Caki2 (cell line): ENCODE data around the gene RTP3. TPM values are rescaled to one million over a fixed set of nuclear protein-coding genes. Genes with fewer than 3 reads are reported as not detected.
"Not testable (repeated sequence)": the region's sequence is repeated elsewhere in the genome, so short reads cannot be mapped to it uniquely, and the experiment has no call there.

ENCODE experiments used
- DNase-seq: peaks from one replicate; pipeline ENCODE4 v3.0.0-alpha.2; 2015; ENCODE audit warnings: low read depth
- in situ Hi-C: cut with HindIII; loops from 2 replicates; pipeline ENCODE4 v1.10.0; 2016; ENCODE audit warnings: low sequenced_read_pairs, low pct_unique_long_range_greater_than_20kb, mixed read lengths
- total RNA-seq: library from RNA; depleted of rRNA; stranded (reverse); fragments of >200 nt; shearing (Covaris generic); gene quantifications from 2 replicates; pipeline ENCODE4 v1.2.3, GENCODE V29; 2014; ENCODE audit warnings: low replicate concordance

RTP3 gene
- total RNA-seq, 1 experiment from 2014 or later = not detected

DNA sequence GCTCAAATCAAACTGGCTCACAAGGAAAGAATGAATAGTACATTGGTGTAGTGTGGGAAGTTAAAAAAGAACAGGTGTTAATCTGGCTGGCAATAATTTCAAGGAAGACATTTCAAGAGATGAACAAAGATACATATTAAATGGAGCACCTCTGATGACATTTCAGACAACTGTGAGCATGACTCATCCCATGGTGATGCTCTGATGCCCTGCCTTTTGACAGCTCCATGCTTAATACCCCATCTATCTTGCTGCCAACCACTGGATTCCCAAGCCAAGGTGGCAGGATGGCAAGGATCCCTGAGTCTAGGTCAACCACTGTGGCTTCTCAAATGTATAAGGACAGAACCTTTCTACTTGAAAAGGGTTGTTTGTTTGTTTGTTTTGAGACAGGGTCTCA is 39.0 kb downstream of the RTP3 start:
- in situ Hi-C loops = no loop called here
- DNase-seq = no peak

DNA sequence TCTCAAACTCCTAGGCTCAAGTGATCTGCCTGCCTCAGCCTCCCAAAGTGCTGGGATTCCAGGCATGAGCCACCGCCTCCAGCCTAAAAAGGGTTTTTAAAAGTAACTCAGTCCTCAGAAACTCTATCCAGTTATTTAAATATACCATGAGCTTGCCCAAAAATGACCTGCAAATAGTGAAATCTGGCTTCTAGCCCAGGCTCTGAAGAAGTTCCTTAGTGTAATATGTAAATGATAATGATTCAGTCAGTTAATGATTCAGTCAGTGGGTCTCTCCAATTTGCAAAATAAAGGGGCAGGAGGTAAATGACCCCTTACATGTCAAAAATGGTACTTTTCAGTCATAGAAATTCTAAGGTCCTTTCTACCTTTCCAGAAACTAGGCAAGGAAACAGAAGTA is 39.5 kb downstream of the RTP3 start:
- in situ Hi-C loops = no loop called here
- no peak for DNase-seq

DNA sequence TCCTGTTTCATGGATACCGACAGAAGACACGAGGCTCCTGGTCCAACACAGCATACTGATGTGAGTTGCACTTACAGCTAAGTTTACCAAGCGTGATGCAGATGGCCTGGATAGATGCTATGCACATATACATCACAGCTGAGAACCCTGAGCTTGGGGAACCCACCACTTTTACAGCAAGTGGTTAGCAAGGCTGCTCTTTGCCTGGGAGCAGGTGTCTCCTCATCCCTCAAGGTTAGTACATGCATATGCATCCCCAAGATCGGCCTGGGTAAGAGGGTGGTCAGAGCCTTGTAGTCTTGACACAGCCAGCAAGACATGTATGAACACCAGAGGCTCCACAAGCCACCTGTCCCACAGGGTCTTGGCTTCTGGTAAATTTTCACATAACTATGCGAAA is 40.0 kb downstream of the RTP3 start:
- in situ Hi-C loops = no loop called here
- DNase-seq = no peak

DNA sequence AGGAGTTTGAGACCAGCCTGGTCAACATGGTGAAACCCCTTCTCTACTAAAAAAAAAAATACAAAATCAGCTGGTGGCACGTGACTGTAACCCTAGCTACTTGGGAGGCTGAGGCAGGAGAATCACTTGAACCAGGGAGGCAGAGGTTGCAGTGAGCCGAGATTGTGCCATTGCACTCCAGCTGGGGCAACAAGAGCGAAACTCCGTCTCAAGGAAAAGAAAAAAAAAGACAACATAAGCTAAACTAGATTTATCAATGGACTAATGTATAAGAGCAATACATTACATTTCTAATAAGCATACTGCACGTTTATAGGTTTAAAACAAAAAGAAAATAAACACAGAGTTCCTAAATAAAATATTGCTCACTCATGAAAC is 40.6 kb downstream of the RTP3 start:
- in situ Hi-C loops, DNase-seq: not testable (repeated sequence)

DNA sequence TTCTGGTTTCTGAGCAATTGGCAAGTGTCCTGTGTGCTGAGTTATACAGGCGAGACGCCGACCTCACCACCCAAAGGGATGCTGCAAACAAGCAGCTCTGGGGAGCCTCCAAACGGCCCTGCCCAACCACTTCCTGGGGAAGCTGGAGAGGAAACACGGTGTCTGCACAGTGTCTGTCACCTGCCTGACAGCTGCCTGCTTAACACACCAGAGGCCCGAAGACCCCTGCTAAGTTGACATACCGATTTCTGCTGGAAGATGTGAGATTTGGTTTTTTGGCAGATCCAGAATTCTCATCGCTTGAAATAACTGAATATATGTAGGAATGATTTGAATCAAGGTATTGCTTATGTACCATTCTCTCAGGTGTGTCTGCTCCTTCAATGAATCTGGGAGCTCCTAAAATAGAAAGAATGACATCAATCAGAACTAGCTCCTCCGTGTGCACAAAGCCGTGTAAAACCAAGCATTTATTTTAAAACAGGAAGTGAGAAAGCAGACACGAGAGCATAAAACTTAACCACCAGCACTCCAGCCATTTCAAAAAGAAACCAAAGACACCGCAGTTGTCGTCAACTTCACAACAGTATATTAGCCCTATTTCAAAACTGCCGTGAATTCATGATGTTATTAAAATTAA is 41.1 kb downstream of the RTP3 start:
- DNase-seq = no peak
- in situ Hi-C loops = no loop called here

DNA sequence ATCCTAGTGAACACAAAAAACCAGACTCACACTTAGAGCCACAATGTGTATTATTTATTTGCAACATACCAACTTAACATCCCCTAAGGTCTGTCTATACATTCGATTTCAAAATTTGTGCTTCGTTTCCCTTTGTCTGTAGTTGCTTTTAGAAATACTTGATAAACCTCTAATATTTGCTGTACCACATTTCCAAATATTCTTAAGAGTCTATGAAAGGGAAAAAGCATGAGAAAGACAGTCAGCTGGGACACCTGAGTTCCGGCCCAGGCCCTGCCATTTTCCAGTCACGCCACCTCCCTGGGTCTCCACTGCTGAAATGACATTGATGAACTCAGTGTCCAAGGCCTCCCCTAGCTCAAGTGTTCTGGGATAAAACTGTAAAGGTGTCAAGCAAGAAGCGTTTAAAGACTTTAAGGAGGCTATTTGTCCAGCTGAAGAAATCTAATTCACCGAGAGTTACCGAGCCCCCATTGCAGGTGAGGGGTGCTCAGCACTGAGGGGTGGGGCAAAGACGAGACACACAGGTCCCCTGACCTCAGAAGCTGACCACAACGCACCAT is 41.7 kb downstream of the RTP3 start:
- DNase-seq = no peak
- in situ Hi-C loops = no loop called here

DNA sequence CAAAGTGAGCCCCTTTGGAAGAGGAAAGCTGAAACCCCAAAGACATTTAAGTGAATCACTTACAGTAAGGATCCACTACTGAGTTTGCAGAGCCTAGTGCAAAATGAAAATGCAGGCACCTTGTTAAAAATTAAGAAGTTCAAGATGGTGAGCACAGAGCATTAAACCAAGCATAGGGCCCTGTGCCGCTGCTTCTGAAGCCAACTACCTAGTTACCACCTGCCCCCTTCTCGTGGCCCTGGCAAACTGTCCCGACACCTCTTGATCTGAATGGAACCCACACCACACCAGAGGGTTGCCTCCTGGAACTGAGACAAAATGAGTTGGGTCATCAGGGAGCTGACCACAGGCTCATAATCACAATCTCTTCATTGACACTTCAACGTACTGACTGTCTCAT is 42.8 kb downstream of the RTP3 start:
- in situ Hi-C loops = no loop called here
- no peak for DNase-seq

DNA sequence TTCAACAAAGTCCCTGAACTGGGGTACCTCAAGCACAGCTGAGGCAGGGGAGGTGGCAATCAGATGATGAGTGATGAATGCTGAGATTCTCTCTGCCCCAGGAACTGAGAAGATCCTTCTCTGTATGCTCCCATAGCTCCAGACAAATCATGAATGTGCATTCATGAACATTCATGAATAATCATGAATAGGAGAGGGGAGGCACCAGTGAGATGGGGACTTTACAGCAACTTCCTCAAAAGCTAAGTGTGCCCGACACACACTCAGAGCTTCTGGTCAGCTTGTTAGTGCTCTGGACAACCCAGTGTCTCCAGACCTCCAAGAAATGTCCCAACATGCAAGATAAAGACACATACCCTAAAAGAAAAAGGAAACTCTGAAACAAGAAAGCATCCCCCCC is 44.1 kb downstream of the RTP3 start:
- DNase-seq = no peak
- in situ Hi-C loops = no loop called here

DNA sequence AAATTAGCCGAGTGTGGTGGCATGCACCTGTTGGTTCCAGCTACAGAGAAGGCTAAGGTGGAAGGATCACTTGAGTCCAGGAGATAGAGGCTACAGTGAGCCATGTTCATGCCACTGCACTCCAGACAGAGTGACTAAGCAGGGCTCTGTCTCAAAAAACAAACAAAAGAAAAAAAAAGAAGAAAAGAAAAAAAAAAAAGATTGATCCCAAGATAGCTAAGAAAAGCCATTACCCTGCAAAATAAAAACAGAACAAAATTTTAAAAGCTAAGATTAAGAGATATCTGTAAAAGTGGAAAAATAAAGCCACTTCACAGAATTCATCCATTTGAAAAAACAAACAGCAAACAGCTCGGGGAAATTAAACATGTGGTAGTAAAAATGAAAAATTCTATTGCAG is 44.6 kb downstream of the RTP3 start:
- in situ Hi-C loops = no loop called here
- DNase-seq = no peak

DNA sequence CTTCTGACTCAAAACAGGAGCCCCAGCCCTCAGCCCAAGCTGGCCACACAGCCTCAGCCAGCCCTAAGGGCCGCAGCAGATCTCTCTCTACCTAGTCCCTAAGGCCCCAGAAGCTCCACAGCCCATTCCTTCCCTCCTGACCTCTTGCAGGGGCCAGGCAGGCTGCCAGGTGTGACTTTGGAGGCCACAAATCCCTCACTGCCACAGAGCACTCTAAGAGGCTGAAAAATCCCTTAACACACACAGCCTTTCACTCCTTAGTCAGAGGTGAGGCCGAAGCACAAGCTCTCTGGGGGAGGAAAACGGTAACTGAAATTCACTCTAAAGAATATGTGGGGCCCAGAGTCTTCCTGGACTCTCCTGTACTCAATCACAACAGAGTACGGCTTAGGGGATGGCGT is 45.0 kb downstream of the RTP3 start:
- DNase-seq = no peak
- in situ Hi-C loops = no loop called here

DNA sequence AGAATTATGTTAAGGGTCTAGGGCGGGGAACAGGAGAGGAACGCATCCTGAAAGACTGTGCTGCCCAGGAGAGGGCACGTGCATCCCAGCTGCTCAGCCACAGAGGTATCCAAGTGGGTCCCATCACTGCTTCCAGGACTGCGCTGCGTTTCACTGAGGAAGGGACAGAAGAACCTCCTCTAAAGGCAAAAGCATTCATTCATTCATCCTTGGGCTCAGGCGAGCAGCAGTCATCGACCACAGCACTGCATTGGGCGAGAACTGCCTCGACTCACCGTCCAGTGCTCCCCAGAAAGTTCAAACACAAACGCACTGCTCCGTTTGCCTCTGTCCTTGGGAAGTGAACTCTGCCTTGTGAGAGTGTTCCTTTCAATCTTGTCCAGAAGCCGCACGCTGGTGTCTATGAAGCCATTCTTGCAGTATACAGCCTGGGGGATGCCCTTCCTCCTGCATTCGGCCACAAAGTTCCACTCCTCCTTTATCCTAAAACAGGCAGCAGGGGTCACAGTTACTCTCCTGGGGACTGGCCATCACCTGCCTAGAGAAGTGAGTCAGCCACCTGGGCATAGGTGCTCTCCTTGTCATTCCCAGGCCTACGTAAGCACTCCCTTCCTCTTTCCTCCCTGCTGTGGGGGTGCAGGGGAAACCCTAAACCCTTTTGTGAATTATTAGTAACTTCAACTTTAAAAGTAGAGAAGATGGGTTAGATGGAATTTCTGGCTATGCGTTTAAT is 47.2 kb downstream of the RTP3 start:
- in situ Hi-C loops = no loop called here
- DNase-seq = no peak

DNA sequence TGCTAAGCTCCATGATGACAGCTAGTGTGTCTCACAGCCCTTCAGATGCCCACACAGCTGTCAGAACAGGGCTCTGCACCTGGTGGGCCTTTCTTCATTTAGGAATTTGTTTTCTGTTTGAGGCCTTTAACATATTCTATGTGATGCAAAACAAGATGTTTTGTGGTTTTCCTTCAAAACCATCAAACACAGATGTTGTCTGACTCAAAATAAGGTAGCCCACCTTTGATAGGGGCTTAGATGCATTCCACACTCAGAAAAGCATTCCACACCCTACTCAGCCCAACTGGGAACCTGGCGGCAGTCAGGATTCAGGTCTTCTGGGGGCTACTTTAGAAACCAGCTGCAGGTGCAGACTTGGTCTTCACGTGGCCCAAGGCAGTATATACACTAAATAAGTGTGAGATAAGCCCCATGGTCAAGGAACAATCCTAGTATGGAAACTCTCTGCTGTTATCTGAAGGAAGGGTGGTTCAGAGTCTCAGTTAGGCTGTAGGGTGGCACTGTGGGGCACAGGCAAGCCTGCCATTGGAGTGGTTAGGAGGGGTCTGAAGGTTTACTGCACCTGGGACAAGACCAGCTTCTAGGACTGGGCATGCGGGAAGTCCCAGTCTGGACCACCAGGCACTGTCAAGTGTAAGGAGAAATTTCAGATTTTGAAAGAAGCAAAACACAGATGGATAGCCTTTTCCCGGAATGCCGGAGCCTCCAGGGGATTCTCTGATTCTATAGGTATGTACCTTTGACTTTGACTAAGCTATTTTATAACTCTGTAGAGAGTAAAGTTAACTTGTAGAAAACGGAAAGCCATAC is 48.2 kb downstream of the RTP3 start:
- DNase-seq = no peak
- in situ Hi-C loops = no loop called here

DNA sequence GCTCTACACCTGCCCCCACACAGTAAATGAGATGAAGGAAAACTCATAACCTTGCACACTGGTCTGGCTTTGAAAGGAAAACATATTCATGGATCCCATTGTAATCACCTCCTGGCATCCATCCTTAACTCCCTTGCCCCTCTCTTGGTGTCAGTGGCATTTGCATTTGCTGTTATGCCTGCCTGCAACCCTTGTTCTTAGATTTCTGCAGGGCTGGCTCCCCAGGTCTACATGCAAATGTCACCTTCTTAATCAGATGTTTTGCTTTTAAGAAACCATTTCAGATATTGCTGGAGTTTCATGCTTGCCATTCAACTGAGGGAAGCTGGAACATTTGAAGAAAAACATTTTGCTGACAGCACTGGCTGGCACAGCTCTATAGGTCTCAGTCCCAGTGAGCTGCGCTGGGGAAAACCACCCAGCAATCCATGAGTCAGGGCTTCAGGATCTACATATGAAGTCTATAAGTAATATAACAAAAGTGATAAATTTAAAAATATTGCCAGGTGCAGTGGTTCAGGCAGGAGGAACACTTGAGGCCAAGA is 49.2 kb downstream of the RTP3 start:
- in situ Hi-C loops = no loop called here

DNA sequence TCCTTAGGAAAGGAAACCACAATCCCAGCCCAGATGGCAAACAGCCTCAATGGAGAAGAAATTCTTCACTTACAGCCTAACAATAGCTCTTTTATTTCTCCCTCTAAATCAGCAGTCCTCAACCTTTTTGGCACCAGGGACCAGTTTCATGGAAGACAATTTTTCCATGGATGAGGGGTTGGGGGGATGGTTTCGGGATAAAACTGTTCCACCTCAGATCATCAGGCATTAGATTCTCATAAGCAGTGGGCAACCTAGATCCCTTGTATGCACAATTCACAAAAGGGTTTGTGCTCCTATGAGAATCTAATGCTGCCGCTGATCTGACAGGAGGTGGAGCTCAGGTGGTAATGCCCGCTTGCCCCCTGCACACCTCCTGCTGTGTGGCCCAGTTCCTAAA is 50.8 kb downstream of the RTP3 start:
- in situ Hi-C loops, DNase-seq: not testable (repeated sequence)

More for the DNA sequence above, 49.2 kb downstream of the RTP3 start:
- DNase-seq = no peak

DNA sequence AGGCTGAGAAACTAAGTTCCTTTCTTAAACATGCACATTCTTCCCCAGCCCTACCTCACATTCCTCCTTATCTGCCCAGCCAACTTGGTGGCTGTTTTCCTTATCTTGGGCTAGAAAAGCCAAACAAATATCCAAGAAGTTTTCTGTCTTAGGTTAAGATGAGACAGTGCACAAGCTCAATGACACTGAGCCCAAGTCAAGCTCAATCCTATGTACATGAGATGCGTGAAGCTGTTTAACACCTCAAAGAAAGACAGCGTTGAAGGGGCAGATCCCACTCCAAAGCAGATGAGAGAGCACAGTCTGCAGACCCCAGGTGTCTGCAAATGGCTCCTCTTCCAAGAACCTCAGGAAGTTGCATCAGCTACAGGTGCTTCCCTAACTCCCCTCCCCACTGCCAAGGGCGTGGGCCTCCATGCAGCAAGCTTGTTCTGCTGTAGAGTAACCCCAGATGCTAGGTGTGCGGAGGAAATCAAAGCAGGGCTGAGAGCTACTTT is 51.7 kb downstream of the RTP3 start:
- DNase-seq = no peak

DNA sequence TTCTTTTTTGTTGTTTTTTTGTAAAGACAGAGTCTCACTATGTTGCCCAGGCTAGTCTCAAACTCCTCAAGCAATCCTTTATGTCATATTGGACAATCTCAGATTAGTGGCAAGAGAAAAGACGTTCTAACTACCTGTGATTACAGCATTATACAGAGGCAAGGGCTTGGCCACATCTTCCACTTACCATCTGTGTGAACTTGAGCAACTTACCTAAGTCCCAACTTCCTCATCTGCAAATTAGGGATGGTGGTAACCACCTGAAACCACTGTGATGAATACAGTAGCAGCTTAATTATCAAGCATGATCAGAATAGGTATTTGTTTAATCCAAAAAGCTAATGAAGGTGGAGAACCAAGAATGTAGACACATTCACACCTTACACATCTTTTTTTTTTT is 52.2 kb downstream of the RTP3 start:
- in situ Hi-C loops = no loop called here

More for the DNA sequence above, 51.7 kb downstream of the RTP3 start:
- in situ Hi-C loops = no loop called here

More for the DNA sequence above, 52.2 kb downstream of the RTP3 start:
- DNase-seq = no peak
